8988T (cell line): Measurements from ENCODE around the gene FUT3.
"Not testable (repeated sequence)": the region's sequence is repeated elsewhere in the genome, so short reads cannot be mapped to it uniquely, and the experiment has no call there.

Experiments used
- DNase-seq: peaks from one replicate; pipeline ENCODE4 v3.0.0; 2011

FUT3 gene

GRCh38 chr19:5881543-5882299 is 30.5 kb upstream of the FUT3 start:
- no peak for DNase-seq

- DNase-seq, result no peak
Observed at GRCh38 chr19:5880604-5881078, 29.4 kb upstream of the FUT3 start.

GRCh38 chr19:5880196-5880595 is 28.9 kb upstream of the FUT3 start:
- DNase-seq, result no peak

GRCh38 chr19:5877882-5878281 is 26.6 kb upstream of the FUT3 start:
- DNase-seq, result no peak

GRCh38 chr19:5877427-5877826 is 26.2 kb upstream of the FUT3 start:
- no peak for DNase-seq

GRCh38 chr19:5874496-5874895 is 23.2 kb upstream of the FUT3 start:
- not testable (repeated sequence) for DNase-seq

GRCh38 chr19:5873617-5874199 is 22.5 kb upstream of the FUT3 start:
- peak; percentile 2 for DNase-seq

- no peak for DNase-seq
Observed at GRCh38 chr19:5870986-5871394, 19.7 kb upstream of the FUT3 start.

GRCh38 chr19:5867201-5868136 is 16.2 kb upstream of the FUT3 start:
- DNase-seq, result no peak

- no peak for DNase-seq
Observed at GRCh38 chr19:5865772-5866171, 14.5 kb upstream of the FUT3 start.

- DNase-seq, result no peak
Observed at GRCh38 chr19:5864725-5865486, 13.7 kb upstream of the FUT3 start.

GRCh38 chr19:5864013-5864720 is 12.9 kb upstream of the FUT3 start:
- DNase-seq, result no peak

GRCh38 chr19:5863030-5863665 is 11.9 kb upstream of the FUT3 start:
- DNase-seq, result no peak

- no peak for DNase-seq
Observed at GRCh38 chr19:5857203-5858081, 6.2 kb upstream of the FUT3 start.

- DNase-seq, result not testable (repeated sequence)
Observed at GRCh38 chr19:5855151-5855550, 3.9 kb upstream of the FUT3 start.

- DNase-seq, result not testable (repeated sequence)
Observed at GRCh38 chr19:5854121-5854520, 2.9 kb upstream of the FUT3 start.

GRCh38 chr19:5850743-5851293 is 431 bp downstream of the FUT3 start:
- DNase-seq, result no peak

GRCh38 chr19:5850189-5850588 is 1.1 kb downstream of the FUT3 start:
- no peak for DNase-seq

GRCh38 chr19:5848621-5849020 is 2.6 kb downstream of the FUT3 start:
- not testable (repeated sequence) for DNase-seq

GRCh38 chr19:5847846-5848245 is 3.4 kb downstream of the FUT3 start:
- not testable (repeated sequence) for DNase-seq
